ENCODE data around the gene PLEKHG5.

DNA sequence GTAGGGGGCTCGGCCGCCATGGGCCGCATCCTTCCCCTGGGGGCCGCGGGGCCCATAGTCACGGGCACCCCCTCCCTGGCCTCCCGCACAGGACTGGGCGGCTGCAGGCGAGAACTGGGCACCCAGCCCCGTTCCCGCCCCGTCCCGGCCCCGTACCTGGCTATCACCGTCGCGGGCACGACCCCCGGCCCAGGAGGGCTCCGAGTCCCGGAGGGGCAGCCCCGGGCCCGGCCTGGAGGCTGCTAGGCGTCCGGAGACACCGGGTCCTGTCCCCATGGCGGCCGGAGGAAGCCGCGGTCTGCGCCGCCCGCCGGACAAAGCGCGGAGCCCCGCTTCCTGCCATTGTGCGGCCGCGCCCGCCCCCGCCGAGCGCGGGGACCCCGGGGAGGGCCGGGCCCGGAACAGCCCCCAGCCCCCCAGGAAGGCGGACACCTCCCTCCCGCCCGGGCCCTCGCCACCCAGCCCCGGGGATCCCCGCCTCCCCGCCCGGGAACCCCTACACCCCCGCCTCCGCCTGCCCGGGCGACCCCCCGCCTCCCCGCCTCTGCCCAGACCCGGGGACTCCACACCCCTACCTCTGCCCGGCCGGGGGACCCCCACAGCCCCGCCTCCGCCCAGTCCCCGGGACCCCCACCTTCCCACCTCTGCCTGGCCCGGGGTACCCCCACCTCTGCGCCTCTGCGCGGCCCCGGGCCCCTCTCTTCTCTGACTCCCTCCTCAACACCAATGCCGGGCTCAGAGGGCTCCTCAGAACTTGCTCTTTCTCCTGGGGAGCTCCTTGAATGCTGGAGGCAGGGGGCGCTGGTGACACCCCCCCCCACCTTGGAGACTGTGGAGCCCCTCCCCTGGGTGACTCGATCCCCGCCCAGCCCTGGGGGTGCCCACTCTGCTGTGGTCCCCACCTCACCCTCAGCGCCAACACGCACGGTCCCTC lies 6.0 kb downstream of the PLEKHG5 start:
- TF ChIP-seq, protein P1, sequence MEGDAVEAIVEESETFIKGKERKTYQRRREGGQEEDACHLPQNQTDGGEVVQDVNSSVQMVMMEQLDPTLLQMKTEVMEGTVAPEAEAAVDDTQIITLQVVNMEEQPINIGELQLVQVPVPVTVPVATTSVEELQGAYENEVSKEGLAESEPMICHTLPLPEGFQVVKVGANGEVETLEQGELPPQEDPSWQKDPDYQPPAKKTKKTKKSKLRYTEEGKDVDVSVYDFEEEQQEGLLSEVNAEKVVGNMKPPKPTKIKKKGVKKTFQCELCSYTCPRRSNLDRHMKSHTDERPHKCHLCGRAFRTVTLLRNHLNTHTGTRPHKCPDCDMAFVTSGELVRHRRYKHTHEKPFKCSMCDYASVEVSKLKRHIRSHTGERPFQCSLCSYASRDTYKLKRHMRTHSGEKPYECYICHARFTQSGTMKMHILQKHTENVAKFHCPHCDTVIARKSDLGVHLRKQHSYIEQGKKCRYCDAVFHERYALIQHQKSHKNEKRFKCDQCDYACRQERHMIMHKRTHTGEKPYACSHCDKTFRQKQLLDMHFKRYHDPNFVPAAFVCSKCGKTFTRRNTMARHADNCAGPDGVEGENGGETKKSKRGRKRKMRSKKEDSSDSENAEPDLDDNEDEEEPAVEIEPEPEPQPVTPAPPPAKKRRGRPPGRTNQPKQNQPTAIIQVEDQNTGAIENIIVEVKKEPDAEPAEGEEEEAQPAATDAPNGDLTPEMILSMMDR (IDR thresholded peaks at IDR 0.05), result no peak
- no peak for TF ChIP-seq POLR2A (IDR thresholded peaks at IDR 0.05)
- no peak for TF ChIP-seq POLR2AphosphoS5 (IDR thresholded peaks at IDR 0.05; ENCODE audit: insufficient read depth in 1 of 2, low read depth in 1 of 2)

All from vagina (tissue), 2 donors.